GM19025 (cell line): ENCODE results near the gene YTHDC1.
"Not testable (repeated sequence)": the region's sequence is repeated elsewhere in the genome, so short reads cannot be mapped to it uniquely, and the experiment has no call there.

Experiments
- ATAC-seq: cut with Tn5 transposase; IDR thresholded peaks from one replicate; pipeline ENCODE4 v1.9.1; 2021; ENCODE audit warnings: mild to moderate bottlenecking, low read depth, moderate library complexity; ENCODE audit not compliant: unreplicated experiment

Gene YTHDC1

DNA sequence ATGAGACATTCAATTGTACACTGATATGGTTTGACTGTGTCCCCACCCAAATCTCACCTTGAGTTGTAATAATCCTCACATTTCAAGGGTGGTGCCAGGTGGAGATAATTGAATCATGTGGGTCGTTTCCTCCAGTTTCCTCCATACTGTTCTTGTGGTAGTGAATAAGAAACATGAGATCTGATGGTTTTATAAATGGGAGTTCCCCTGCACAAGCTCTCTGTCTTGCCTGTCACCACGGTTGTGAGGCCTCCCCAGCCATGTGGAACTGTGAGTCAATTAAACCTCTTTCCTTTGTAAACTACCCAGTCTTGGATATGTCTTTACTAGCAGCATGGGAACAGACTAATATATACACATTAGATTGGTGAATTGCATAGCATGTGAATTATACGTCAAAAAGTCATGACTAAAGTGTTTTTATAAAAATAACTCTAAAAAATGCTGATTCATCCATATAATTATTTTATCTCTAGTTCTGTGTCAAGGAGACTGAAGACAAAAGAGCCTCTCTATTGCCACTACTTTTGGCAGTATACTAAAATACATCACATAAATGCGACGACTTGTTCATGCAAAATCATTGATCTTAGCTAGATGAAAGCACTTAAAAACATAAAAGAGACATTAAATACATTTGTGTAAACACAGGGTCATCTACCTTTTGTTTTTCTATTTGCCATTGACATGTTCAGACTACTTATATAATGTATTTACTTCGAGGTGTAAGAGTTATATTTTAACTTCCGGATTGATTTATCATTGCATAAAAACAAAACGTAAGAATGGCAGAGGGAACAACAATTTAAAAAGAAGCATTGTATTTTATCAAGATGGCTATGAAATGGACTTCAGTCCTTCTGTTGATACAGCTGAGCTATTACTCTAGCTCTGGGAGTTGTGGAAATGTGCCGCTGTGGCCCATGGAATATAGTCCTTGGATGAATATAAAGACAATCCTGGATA is 50.1 kb downstream of the YTHDC1 start:
- ATAC-seq, result no peak

DNA sequence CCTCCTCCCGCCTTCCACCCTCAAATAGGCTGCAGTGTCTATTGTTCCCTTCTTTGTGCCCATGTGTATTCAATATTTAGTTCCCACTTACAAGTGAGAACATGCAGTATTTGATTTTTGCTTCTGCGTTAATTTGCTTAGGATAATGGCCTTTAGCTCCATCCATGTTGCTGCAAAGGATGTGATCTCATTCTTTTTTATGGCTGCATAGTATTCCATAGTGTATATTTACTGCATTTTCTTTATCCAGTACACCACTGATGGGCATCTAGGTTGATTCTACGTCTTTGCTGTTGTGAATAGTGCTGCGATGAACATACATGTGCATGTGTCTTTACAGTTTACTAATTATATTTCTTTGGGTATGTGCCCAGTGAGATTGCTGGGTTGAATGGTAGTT is 52.8 kb downstream of the YTHDC1 start:
- no peak for ATAC-seq

DNA sequence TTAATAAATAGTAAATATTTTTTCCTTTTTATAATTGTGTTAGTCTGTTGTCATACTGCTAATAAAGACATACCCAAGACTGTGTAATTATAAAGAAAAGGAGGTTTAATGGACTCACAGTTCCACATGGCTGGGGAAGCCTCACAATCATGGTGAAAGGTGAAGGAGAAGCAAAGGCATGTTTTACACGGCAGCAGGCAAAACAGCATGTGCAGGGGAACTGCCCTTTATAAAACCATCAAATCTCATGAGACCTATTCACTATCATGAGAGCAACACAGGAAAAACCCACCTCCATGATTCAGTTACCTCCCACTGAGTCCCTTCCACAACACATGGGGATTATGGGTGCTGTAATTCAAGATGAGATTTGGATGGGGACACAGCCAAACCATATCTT is 58.6 kb downstream of the YTHDC1 start:
- no peak for ATAC-seq

DNA sequence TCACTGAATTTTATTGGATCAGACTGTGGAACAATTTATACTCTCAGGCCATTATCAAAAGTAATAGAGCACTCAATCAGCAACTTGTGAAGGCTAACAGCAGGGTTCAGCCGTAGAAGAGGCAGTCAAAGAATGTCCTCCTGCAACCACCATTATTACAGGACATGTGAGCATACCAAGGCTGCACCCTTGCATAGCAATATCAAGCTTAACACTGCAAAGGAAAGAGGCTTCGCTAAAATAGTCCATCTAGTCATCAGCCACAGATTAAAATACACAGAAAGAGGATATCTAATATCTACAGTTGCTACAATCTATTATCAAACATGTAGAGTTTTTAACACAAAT is 61.5 kb downstream of the YTHDC1 start:
- no peak for ATAC-seq

DNA sequence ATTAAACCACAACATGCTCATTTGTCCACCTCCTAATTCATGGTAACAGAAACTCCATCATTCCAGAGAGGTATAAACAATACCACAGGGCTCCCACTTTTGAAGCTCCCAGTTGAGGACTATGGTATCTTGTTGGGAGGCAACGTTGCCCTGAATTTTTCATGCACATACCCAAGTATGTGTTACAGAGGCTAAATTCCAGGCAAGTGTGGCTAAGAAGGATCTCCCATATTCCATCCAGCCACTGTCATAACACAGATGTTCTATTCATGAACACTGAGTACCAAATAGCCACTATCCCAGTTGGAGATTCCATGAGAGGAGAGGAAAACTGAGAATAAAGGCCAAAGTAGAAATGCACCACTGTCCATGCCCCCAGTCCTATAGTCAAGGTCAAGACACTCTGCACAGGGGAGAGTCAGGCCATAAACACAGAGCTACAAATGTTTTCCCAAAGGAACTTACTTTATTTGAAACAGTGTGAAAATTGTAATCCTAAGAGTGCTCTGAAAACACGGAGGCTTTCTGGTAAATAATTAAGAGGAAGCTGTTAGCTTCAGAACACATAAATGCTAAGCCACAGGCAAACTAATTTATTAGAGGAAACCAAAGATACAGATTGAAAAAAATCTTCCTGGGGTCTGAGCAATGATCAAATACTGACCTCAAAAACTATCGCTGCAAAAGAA is 62.0 kb downstream of the YTHDC1 start:
- no peak for ATAC-seq

DNA sequence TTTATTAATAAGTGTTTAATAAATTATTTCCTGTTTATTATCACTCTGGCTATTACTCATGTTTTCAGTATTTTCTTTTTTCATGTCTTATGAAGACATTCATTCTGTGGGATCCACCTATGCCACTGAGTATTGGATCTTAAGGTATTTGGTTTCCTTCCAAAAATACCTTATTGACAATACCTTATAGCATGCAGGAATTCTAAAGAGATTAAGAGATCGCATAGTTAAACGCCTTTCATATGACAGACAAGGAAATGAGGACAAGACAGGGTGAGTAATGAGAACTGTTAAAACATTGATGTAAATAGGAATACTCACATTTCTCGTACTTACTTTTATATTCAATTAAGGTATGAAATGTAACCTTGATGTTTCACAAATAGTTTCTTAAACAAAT is 66.2 kb downstream of the YTHDC1 start:
- no peak for ATAC-seq

DNA sequence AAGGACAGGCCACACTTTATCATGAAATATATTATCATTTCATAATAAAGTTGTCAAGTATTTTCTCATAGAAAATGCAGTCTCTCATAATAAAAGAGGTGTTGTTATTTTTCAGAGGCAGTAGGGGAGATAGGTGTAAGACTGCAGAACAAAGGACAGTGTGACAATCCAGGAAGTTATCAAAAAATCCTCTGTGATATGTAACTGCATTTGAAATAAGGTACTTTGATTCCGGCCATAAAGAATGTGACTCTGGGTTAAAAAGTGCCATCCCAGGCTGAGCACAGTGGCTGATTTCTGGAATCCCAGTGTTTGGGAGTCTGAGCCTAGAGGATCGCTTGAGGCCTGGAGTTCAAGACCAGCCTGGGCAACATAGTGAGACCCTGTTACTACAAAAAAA is 66.8 kb downstream of the YTHDC1 start:
- ATAC-seq, result no peak

DNA sequence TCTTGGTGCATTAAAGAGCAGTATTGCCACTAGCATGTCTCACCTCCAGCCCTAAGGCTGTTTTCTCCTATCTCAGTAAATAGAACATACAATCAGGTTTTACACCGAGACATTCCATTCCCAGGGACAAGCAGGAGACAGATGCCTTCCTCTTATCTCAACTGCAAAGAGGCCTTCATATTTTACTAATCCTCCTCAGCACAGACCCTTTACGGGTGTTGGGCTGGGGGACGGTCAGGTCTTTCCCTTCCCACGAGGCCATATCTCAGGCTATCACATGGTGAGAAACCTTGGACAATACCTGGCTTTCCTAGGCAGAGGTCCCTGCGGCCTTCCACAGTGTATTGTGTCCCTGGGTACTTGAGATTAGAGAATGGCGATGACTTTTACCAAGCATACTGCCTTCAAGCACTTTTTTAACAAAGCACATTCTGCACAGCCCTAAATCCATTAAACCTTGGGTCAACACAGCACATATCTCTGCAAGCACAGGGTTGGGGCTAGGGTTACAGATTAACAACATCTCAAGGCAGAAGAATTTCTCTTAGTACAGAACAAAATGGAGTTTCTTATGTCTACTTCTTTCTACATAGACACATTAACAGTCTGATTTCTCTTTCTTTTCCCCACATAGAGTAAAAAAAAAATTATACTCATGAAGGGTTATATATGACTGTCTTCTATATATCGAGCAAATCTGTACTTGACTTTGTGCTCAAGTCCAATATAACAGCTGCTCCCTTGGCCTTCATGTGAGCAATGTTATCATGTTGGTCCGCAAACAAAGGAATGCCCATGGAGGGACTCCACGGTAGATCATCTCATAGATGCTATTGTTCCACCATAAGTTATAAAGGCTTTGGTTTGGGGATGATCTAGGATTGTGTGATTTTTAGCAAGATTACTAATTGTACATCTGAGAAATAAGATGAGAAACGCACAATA is 67.8 kb downstream of the YTHDC1 start:
- ATAC-seq, result not testable (repeated sequence)

DNA sequence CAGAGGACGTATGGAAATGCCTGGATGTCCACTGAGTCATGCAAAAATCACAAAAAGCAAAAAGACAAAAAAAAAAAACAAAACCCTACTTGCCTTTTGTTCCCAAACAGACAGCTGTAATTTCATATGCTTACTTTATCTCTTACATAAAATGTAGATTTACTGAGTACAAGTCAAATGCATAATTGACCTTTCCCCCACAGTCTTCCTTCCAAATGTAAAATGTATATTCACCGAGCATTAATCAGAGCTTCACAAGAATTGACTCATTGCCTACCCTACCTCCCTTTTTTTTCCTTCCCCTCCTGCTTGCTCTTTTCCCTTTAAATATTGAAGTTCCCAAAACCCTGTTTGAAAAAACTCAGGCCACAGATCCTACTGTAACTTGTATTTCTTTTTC is 71.9 kb downstream of the YTHDC1 start:
- no peak for ATAC-seq

DNA sequence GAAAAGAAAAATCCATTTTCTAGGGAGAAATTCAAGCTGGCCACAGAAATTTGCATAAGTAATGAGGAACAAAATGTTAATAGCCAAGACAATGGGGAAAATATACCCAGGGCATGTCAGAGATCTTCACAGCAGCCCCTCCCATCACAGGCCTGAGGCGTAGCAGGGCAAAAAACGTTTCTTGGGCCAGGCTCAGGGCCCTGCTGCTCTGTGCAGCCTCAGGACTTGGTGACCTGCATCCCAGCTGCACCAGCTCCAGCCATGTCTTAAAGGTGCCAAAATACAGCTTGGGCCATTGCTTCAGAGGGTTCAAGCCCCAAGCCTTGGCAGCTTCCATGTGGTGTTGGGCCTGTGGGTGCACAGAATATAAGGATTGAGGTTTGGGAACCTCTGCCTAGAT is 72.3 kb downstream of the YTHDC1 start:
- ATAC-seq, result no peak

DNA sequence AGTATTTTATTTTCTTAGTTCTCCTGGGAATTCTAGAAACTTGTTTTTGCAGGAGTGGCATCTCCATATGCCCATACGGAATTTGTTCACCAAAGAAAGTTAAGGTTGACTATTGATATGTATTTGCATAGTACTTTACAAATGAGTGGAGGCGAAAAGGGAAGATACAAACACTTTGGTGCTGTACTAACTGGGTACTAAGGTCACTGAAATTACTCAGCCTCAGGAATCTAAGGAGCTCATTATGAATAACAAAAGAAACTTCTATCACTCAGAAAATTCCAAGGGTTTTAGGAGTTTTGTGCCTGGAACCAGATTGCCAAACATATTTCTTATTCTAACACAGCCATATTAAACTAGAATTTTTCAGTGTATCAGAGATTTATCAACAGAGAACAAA is 77.0 kb downstream of the YTHDC1 start:
- ATAC-seq, result no peak

DNA sequence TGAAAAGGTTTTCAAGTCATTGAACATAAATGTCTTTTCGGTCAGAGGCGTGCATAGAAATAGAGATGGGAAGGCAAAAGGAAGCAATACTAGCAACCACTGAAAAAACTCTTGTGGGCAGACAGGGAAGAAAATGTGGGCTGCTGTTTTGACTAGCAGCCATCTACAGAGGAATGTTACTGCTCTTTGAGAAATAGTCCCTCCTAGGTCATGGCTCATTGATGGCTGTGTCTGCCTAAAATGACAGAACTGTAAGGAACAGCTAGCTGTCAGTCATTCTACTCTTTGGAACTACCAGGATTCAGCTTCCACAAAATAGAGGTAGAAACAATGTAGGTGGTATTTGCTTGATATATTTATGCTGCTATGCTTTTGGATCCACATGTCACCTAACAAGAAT is 77.5 kb downstream of the YTHDC1 start:
- peak; percentile 37 for ATAC-seq

DNA sequence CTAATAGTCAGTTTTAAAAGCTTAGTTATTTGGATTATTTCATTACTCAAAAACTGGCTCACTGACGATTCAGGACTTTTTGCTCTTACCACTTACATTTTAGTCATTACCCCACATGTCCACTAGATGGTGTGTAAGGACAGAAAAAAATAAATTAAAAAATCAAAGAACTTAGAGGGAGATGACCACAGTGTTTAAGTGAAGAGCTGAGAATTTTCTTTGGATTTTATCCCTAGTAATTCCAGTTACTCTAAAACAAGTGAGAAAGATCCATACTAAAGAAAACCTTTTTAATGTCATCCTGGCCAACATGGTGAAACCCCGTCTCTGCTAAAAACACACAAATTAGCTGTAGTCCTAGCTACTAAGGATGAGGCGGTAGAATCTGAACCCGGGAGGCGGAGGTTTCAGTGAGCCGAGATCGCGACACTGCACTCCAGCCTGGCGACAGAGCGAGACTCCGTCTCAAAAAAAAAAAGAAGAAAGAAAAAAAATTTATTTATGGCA is 78.0 kb downstream of the YTHDC1 start:
- peak; percentile 58 for ATAC-seq

DNA sequence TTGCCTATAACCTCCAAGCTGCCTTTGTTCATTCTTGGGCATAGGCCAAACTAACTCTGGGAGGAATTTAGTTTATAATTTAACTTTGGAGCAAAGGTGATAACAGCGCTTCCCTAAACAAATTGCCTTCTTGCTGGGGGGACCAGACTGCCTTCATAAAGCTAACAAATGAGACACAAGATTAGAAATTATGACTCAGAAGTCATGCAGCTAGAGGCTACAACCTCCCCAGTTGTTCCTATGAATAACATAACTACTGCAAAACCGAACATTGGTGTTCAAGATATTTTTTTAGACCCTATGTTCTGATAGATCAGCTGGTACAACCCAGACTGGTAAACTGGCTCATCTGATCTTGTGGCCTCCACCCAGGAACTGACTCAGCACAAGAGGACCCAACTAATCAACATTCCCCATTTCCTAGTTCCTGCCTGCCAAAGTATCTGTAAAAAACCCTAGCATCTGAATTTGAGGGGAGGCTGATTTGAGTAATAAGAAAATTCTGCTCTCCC is 82.4 kb downstream of the YTHDC1 start:
- no peak for ATAC-seq

DNA sequence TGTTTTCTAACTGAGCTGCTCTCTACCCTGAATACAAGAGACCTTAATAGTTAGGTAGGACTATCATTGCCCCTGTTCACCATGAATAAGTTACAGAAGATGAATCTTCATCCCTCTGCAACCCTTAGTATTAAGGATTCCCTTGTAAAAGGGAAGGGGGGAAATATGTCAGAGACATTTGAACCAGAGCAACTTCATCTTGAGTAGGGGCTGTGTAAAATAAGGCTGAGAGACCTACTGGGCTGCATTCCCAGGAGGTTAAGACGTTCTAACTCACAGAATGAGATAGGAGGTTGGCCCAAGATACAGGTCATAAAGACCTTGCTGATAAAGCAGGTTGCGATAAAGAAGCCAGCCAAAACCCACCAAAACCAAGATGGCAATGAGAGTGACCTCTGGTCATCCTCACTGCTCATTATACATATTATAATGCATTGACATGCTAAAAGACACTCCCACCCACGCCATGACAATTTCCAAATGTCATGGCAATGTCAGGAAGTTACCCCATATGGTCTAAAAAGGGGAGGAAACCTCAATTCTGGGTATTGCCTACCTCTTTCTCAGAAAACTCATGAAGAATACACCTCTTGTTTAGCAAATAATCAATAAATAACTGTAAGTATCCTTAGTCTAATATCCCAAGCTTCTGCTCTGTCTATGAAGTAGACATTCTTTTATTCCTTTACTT is 84.9 kb downstream of the YTHDC1 start:
- no peak for ATAC-seq
